Measurements from ENCODE around the gene OXGR1. TPM values are rescaled to one million over a fixed set of nuclear protein-coding genes. Genes with fewer than 3 reads are reported as not detected.

OXGR1 gene
- total RNA-seq, 1 experiment from 2014 or later = not detected

DNA sequence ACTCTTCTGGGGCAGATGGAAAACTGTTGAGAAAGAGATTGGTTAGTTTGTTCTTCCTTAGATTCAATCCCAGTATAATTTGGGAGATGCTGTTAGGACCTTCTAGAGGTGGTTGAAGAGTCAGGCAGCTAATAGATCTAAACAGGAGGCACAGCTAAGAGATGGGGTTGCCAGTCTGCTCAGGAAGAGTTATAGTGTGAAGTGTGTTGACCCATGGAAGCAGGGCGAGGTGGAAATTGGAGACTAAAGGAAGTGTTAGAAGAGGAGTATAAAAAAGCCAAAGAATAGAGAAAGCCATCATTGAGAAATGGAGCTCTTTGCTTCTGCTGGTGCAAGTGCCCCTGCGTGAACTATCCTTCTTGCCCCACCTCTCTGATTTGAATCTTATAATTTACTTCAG is 3.8 kb upstream of the OXGR1 start:
- H2BK120ac ChIP-seq (ENCODE audit: low read depth, low read length, poor library complexity, severe bottlenecking) = no peak overlapping the region
- H2AK5ac ChIP-seq (ENCODE audit: insufficient read length, low read length) = no peak overlapping the region
- H2BK5ac ChIP-seq (ENCODE audit: insufficient read length, low read length) = no peak overlapping the region
- peaks cover 100% of the 10 kb centered on the region for H3K27me3 Mint-ChIP-seq (ENCODE audit: low read depth)
- H3K27ac Mint-ChIP-seq = no peak overlapping the region
- WGBS (ENCODE audit: extremely low coverage, insufficient read length, low lambda C conversion rate) = no CpG with 5 or more reads among the region's 2 CpGs
- H3K9me3 ChIP-seq (ENCODE audit: control insufficient read depth, low read depth, low read length) = no peaks in the 10 kb centered on the region
- H3K27ac ChIP-seq (ENCODE audit: insufficient read length, low read depth, low read length) = no peak overlapping the region
- H3K79me2 ChIP-seq (ENCODE audit: insufficient read depth, low read length) = no peaks in the 10 kb centered on the region
- H4K20me1 ChIP-seq (ENCODE audit: control insufficient read depth, insufficient read depth, insufficient read length) = peaks cover 3% of the 10 kb centered on the region
- DNase-seq = no peak
- H3K79me1 ChIP-seq (ENCODE audit: insufficient read depth, low read depth, low read length, poor library complexity, severe bottlenecking) = no peaks in the 10 kb centered on the region
- H3K27me3 ChIP-seq (ENCODE audit: insufficient read depth, low read length) = peaks cover 60% of the 10 kb centered on the region
- H3K4ac ChIP-seq (ENCODE audit: low read depth, low read length) = no peak overlapping the region
- H3K4me1 ChIP-seq (ENCODE audit: insufficient read depth, low read length) = 0 out of 2 replicates have a peak, but pooled peaks cover 2% of the 10 kb centered on the region
- H3K9ac ChIP-seq (ENCODE audit: extremely low read depth, insufficient read length, low read length) = no peak overlapping the region
- no peak overlapping the region for H3K4me2 ChIP-seq (ENCODE audit: insufficient read depth, insufficient read length, low read length)
- H2BK12ac ChIP-seq (ENCODE audit: insufficient read length, low read depth, low read length) = no peak overlapping the region
- H4K91ac ChIP-seq (ENCODE audit: insufficient read length, low read depth, low read length) = no peak overlapping the region
- no peak overlapping the region for H2BK20ac ChIP-seq (ENCODE audit: low read depth, low read length, poor library complexity, severe bottlenecking)
- no peak overlapping the region for H3T11ph ChIP-seq (ENCODE audit: low read length)
- peaks cover 9% of the 10 kb centered on the region for H3K23me2 ChIP-seq (ENCODE audit: insufficient read length, low read depth, low read length, poor library complexity, severe bottlenecking)
- no peak overlapping the region for H3K23ac ChIP-seq (ENCODE audit: insufficient read length, low read depth, low read length)
- H4K8ac ChIP-seq (replicated peaks; ENCODE audit: insufficient read length, low read depth, low read length) = no peak overlapping the region
- no peaks in the 10 kb centered on the region for H3K36me3 Mint-ChIP-seq (ENCODE audit: insufficient read depth in 1 of 3, low read depth in 3 of 3)
- H4K5ac ChIP-seq (ENCODE audit: insufficient read length, low read depth, low read length) = no peak overlapping the region
- H3K4me3 Mint-ChIP-seq = no peak overlapping the region
- no peaks in the 10 kb centered on the region; a peak in 1 of 5 replicates for H3K9me3 Mint-ChIP-seq
- no peak overlapping the region for H2BK15ac ChIP-seq (ENCODE audit: low read depth, low read length)
- no peak overlapping the region for H3K18ac ChIP-seq (ENCODE audit: insufficient read length, low read depth, low read length)
- TF ChIP-seq, protein P1, sequence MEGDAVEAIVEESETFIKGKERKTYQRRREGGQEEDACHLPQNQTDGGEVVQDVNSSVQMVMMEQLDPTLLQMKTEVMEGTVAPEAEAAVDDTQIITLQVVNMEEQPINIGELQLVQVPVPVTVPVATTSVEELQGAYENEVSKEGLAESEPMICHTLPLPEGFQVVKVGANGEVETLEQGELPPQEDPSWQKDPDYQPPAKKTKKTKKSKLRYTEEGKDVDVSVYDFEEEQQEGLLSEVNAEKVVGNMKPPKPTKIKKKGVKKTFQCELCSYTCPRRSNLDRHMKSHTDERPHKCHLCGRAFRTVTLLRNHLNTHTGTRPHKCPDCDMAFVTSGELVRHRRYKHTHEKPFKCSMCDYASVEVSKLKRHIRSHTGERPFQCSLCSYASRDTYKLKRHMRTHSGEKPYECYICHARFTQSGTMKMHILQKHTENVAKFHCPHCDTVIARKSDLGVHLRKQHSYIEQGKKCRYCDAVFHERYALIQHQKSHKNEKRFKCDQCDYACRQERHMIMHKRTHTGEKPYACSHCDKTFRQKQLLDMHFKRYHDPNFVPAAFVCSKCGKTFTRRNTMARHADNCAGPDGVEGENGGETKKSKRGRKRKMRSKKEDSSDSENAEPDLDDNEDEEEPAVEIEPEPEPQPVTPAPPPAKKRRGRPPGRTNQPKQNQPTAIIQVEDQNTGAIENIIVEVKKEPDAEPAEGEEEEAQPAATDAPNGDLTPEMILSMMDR (conservative IDR thresholded peaks at IDR 0.05) = no peak
- no peak overlapping the region for H3K56ac ChIP-seq (ENCODE audit: insufficient read length, low read depth, low read length)
- H3K14ac ChIP-seq (ENCODE audit: insufficient read depth, low read length) = no peak overlapping the region
- H2AFZ ChIP-seq (ENCODE audit: low read length) = no peak overlapping the region
- peaks cover 11 to 24% of the 10 kb centered on the region in 2 experiments for H3K4me1 Mint-ChIP-seq

All from H9 (cell line).